Activated T-helper 9 cell treated with anti-CD3 and anti-CD28 coated beads, Interleukin-2, amount 50 U/mL, for 16 hours (primary cell): ENCODE data around the gene AMOTL2.

ENCODE experiments used
- DNase-seq: peaks from one replicate; pipeline ENCODE4 v3.0.0-alpha.2; 2020; ENCODE audit warnings: low read depth

AMOTL2 gene

DNA sequence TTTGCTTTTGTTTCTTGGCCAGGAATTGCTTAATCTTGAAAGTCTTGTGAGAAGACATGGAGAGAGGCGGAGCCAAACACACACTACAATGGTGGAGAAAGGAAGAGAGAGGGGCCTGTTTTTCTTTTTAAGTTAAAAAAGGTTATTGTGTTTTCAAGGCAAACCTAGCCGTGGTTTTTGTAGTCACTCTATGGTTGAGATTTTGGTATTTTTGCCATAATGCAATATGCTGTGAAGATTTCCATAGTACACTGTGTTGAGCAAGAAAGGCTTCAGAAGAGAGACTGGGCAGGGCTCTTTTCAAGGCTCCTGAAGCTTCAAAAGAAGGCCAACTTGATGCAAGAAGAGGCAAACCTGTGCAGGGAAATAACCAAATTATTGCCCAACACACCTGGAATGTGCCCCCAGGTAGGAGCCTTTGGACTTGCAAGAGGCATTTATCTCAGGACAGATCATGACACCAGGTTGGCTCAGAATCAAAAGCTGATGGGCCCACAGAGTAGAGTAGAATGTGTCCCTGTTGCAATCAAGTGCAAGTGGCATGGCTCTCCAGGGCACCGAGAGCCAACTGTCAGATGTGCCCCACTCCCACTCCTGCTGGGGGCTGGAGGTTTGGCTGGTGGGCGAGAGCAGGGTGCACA lies 22.1 kb downstream of the AMOTL2 start:
- DNase-seq: no peak

GRCh38 chr3:134351427-134351826 lies 22.8 kb downstream of the AMOTL2 start:
- DNase-seq: no peak

DNA sequence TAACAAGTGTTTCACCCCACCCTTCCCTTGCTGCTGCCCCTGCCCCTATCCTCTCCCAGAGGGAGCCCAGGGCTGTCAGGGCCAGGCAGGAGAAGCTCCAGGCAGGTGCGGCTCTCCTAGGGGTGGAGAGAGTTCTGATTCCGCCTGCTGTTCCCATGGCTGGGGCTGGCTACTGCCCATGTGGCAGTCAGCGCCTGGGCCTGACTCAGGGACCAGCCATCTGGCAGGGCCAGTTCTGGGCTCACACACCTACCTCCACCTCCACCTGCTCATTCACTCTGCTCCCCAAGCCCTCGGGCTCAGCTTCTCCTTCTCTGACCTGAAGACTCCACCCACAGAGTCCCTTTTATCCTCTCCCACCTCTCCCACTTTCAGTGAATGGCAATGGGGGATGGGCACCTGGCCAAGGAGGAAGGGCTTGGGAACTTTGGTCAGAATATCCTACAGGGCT lies 23.4 kb downstream of the AMOTL2 start:
- DNase-seq: no peak

GRCh38 chr3:134350266-134350665 lies 24.0 kb downstream of the AMOTL2 start:
- DNase-seq: no peak

DNA sequence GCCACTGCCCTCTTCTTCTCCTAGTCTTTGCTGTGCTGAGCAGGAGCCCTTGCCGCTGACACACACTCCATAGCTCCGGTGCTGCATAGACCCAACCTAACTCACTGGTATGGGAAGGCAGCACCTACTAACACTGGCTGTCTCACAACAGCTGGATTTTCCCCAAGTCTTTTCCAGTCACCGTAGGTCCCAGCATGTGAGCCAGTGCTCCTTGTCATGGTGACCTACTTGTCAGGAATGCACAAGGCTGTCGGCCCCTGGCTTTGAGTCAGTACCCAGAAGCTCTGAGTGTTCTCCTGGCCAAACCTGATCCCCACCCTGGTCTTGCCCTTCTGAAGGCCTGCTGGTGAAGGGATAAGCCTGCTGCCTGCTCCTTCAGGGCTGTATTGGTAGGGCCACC lies 25.7 kb downstream of the AMOTL2 start:
- no peak for DNase-seq

- no peak for DNase-seq
These were observed 26.7 kb downstream of the AMOTL2 start for GRCh38 chr3:134347551-134347950.

DNA sequence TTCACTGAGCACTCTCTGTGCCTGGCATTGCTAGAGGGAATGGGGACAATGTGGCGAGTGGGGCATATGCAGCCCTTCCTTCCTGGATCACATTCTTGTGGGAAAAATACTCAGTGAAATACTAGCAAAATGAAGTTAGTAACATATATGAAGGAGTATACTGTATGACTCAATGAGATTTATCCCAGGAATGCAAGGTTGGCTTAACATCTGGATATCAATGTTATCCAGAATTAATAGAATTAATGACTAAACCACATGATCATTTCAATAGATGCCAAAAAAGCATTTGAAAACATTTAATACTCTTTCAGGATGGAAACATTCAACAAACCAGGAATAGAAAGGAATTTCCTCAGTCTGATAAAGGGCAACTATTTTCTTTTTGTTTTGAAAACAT lies 27.5 kb downstream of the AMOTL2 start:
- no peak for DNase-seq

- DNase-seq: no peak
These were observed 29.0 kb downstream of the AMOTL2 start for GRCh38 chr3:134345202-134345601.

DNA sequence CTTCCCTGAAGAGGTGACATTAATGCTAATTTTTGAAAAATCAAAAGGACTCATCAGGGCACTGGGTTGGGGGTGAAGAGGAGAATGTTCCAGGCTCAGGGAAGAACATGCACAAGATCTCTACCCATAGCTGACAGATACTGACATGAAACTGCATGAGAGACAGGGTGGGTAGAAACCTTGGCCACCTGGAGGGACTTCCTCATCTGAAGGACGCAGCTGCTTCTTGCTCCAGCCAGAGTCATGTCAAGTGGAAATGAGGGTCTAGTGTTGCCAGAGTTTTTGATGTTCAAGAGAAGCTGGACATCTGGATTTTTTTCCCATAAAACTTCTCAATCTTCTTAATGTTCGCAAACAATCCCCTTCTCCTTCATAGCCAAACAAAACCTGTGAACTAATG lies 29.7 kb downstream of the AMOTL2 start:
- DNase-seq: no peak

DNA sequence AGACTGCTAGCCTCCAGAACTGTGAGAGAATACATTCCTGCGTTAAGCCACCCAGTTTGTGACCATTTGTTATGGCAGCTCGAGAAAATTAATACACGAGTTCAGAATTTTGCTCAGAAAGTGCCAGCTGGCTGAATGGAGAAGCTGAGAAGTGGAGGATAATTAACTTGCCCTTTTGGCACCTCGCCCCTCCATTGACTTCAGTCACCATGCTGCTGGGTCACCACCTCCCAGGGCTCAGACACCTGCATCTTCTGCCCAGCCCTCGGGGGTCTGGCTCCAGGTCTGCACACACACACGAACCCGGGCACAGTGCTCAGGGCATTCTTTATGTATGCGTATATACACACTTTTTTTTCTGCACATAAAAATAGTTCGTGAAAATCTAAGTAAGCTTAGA lies 32.0 kb downstream of the AMOTL2 start:
- no peak for DNase-seq

DNA sequence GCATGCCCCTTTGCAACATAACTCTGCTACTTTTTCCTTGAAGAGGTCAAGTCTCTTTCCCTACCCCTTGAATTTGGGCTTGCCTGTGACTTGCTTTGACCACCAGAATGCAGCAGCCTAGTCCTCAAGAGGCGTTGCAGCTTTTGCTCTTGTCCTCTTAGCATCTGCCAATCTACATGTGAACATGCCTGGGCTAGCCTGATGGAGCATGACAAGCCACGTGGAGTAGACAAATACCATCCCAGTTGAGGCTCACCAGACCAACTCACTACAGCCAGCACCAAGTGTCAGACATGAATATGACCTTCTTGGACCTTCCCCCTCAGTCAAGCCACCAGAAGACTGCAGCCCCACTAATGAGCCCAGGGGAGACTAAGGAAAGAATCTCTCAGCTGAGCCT lies 32.9 kb downstream of the AMOTL2 start:
- no peak for DNase-seq

- DNase-seq: no peak
These were observed 33.3 kb downstream of the AMOTL2 start for GRCh38 chr3:134340982-134341365.

GRCh38 chr3:134340362-134340981 lies 33.8 kb downstream of the AMOTL2 start:
- DNase-seq: no peak

DNA sequence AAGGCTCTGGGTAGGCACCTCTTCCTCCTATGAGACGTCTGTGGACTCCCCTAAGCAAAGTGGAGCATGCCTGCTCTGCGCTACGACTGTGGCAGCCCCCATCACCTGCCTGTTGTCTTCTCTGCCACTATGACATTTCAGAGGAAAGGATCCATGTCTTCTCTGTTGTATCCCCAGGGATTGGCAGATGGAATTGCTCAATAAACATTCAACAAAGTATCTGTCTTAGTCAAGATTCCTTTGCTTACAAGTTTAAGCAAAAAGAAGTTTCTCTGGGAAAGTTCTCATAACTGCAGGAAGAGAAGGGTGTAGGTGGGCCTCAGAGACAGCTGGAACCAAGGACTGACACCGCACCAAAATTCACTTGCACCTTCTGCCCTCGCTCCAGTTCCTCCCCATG lies 34.3 kb downstream of the AMOTL2 start:
- DNase-seq: no peak

DNA sequence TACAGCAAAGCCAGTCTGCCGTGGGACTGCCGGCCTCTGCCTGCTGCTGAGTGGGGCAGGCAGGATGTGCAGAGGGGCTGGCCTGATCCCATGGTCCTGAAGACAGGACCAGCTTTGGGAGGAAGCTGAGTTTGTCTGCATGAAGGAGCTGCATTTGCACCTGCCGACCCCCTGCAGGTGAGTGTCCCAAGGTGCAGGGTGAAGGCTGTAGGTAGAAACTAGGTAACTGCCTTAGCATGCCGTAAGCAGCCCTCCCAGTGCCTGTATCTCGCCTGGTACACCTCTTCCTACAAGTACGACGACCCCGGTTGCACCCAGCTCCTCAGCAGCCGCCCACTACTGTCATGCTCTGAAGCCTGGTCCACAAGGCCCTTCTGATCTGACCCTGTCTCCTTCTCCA lies 34.9 kb downstream of the AMOTL2 start:
- DNase-seq: no peak

DNA sequence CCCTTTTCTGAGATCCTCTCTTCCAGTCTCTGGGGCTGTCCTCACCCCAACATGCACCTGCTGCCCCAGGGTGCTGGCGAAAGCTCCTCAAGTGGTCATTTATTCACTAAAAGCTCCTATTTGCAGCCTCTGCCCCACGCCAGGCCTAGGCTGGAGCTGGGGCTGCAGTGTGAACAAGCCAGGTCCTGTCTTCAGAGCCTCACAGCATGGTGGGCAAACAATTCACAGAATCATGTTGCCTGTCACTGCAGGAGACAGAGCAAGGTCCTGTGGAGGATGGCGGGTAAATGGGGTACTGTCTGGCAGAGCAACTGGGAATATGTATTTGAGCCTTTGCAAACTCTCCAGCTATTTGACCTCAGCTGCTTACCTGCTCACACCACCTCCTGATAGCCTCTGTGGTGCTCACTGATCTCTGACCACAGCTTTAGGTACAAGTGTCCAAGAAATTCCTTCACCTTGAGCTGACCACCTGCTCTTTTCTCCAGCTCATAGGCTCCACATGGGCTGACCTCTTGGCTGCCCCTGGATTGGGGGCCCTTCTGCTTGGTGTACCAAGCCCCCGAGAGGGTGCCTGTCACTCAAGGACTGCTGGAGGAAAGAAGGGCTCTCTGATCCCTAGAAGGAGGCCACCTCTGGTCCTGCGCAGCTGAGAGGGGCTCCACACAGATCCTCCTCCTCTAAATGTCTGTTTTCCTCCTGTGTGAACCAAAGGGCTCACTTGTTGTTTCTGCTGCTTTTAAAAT lies 35.6 kb downstream of the AMOTL2 start:
- DNase-seq: no peak

GRCh38 chr3:134338201-134338512 lies 36.1 kb downstream of the AMOTL2 start:
- no peak for DNase-seq

DNA sequence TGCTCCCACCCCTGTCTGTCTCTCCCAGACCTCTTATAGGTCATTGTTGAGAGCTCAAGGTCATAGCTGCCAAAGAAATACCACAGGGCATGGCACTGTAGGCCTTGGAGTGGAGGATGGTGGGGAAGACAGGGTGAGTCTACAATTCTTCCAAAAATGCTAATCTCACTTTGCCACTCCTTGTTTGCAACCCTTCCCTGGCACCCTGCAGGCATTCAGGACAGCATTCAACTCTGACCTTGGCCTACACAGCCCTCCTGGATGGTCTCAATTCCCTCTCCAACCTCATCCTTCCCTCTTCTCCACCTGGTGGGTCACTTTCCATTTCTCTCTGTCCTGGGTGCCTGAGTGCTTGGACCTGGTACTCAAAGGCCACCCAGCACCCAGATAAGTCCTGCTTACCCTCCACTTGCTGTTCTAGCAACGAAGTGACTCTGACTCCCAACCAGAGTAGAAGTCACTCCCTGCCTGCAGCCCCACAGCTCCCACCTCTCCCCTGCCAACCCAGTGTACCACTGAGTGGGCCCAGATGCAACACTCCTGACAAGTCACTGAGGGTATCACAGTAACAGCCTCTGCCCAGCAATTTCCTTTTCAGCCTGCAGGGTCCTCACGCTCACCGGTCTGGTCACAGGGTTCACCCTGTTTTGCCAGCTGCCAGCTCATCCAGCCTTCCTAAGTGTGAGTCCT lies 36.6 kb downstream of the AMOTL2 start:
- DNase-seq: no peak

DNA sequence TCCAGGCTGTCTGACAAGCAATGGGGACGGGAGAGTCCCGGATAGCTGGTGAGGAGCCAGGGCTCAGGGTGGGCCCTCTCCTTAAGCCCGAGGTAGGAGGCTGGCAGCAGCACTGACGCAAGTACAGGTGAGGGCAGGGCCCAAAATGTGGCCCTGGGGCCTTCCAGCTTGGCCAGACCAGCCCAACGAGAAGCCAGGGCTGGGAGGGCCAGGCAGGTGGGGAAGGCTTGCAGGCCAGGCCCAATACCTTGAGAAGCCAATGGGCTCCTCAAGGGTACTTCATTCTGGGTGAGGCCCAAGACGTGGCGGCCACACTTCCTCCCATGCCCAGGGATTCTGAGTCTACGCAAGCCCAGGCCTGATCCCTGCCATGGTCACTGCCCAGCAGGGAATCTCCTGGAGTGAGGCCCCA lies 37.2 kb downstream of the AMOTL2 start:
- no peak for DNase-seq

- no peak for DNase-seq
These were observed 37.7 kb downstream of the AMOTL2 start for GRCh38 chr3:134336587-134336986.

DNA sequence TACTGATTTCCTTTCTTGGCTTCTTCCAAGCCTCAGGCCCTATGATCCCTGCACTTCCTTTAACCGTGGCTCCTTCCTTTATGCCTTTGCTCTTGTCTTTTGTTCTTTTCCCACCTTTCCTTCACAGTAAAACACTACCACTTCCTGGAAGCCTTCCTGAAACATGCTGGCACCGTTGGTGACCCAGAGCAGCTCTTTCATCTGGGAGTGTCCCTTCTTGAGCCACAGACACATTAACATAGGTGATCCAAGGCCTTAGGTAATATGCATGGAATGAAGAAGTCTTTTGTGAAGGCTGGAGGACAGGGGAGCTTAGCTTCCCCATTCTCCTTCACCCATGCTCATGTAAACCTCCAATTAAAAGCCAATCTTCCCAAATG lies 39.4 kb downstream of the AMOTL2 start:
- DNase-seq: no peak

GRCh38 chr3:134334231-134334900 lies 39.9 kb downstream of the AMOTL2 start:
- no peak for DNase-seq
